Measurements from ENCODE around the gene TMC1.
A peak's percentile ranks its signal among the peaks of the same experiment; 100 is the strongest.

The TMC1 gene

GRCh38 chr9:72614067-72614466 lies 92.7 kb downstream of the TMC1 start:
- no peak for DNase-seq (ENCODE audit: low read depth in 2 of 2)

GRCh38 chr9:72615931-72616330 lies 94.5 kb downstream of the TMC1 start:
- DNase-seq (ENCODE audit: low read depth in 2 of 2) = no peak

- no peak for DNase-seq (ENCODE audit: low read depth in 2 of 2)
These were observed 97.4 kb downstream of the TMC1 start for GRCh38 chr9:72618811-72619210.

GRCh38 chr9:72622186-72622585 lies 100.8 kb downstream of the TMC1 start:
- no peak for DNase-seq (ENCODE audit: low read depth in 2 of 2)

- no peak for DNase-seq (ENCODE audit: low read depth in 2 of 2)
These were observed 101.7 kb downstream of the TMC1 start for GRCh38 chr9:72623156-72623555.

GRCh38 chr9:72627147-72627546 lies 105.7 kb downstream of the TMC1 start:
- DNase-seq (ENCODE audit: low read depth in 2 of 2) = no peak

- DNase-seq (ENCODE audit: low read depth in 2 of 2) = no peak
These were observed 106.6 kb downstream of the TMC1 start for GRCh38 chr9:72627956-72628540.

GRCh38 chr9:72633966-72634365 lies 112.6 kb downstream of the TMC1 start:
- peak in 1 of 2 donors; percentile 3 for DNase-seq (ENCODE audit: low read depth in 2 of 2)

GRCh38 chr9:72635197-72635596 lies 113.8 kb downstream of the TMC1 start:
- DNase-seq (ENCODE audit: low read depth in 2 of 2) = no peak

GRCh38 chr9:72636621-72637020 lies 115.2 kb downstream of the TMC1 start:
- DNase-seq (ENCODE audit: low read depth in 2 of 2) = no peak

GRCh38 chr9:72643651-72644050 lies 122.2 kb downstream of the TMC1 start:
- no peak for DNase-seq (ENCODE audit: low read depth in 2 of 2)

GRCh38 chr9:72646061-72646460 lies 124.7 kb downstream of the TMC1 start:
- no peak for DNase-seq (ENCODE audit: low read depth in 2 of 2)

- DNase-seq (ENCODE audit: low read depth in 2 of 2) = no peak
These were observed 127.1 kb downstream of the TMC1 start for GRCh38 chr9:72648324-72649126.

GRCh38 chr9:72649127-72649442 lies 127.7 kb downstream of the TMC1 start:
- no peak for DNase-seq (ENCODE audit: low read depth in 2 of 2)

GRCh38 chr9:72650206-72650605 lies 128.8 kb downstream of the TMC1 start:
- no peak for DNase-seq (ENCODE audit: low read depth in 2 of 2)

GRCh38 chr9:72656021-72656420 lies 134.6 kb downstream of the TMC1 start:
- no peak for DNase-seq (ENCODE audit: low read depth in 2 of 2)

GRCh38 chr9:72657023-72657422 lies 135.6 kb downstream of the TMC1 start:
- no peak for DNase-seq (ENCODE audit: low read depth in 2 of 2)

GRCh38 chr9:72658703-72659102 lies 137.3 kb downstream of the TMC1 start:
- DNase-seq (ENCODE audit: low read depth in 2 of 2) = no peak

GRCh38 chr9:72661401-72662135 lies 140.2 kb downstream of the TMC1 start:
- no peak for DNase-seq (ENCODE audit: low read depth in 2 of 2)

- no peak for DNase-seq (ENCODE audit: low read depth in 2 of 2)
These were observed 144.0 kb downstream of the TMC1 start for GRCh38 chr9:72665421-72665820.

- no peak for DNase-seq (ENCODE audit: low read depth in 2 of 2)
These were observed 145.8 kb downstream of the TMC1 start for GRCh38 chr9:72667181-72667580.

- DNase-seq (ENCODE audit: low read depth in 2 of 2) = no peak
These were observed 153.6 kb downstream of the TMC1 start for GRCh38 chr9:72674961-72675360.

- no peak for DNase-seq (ENCODE audit: low read depth in 2 of 2)
These were observed 154.2 kb downstream of the TMC1 start for GRCh38 chr9:72675586-72675985.

All from stimulated activated CD8-positive, alpha-beta memory T cell treated with anti-CD3 and anti-CD28 coated beads, Interleukin-2, amount 100 ng/mL, for 48 hours (primary cell).